Kidney epithelial cell (primary cell): ENCODE data around the gene MED13. TPM values are rescaled to one million over a fixed set of nuclear protein-coding genes. Genes with fewer than 3 reads are reported as not detected.

ENCODE experiments used
- DNase-seq: peaks from one replicate; pipeline ENCODE4 v3.0.0-alpha.2; 2010; ENCODE audit warnings: low read depth
- H3K27me3 ChIP-seq: 2 replicates; pipeline ENCODE4 v1.6.0; 2011; ENCODE audit warnings: low read length; ENCODE audit not compliant: control insufficient read depth, insufficient read depth
- H3K36me3 ChIP-seq: 2 replicates; pipeline ENCODE4 v1.5.1; 2011; ENCODE audit warnings: low read length; ENCODE audit not compliant: control insufficient read depth, insufficient read depth
- H3K4me3 ChIP-seq: 2 replicates; pipeline ENCODE4 v1.5.1; 2011; ENCODE audit warnings: low read depth, mild to moderate bottlenecking, control low read depth, low read length
- total RNA-seq: library from RNA; depleted of rRNA; stranded (reverse); fragments of >200 nt; gene quantifications from 2 replicates; pipeline ENCODE4 v1.2.3, GENCODE V29; 2015
- TF ChIP-seq, protein P1 (sequence below): IDR thresholded peaks from 2 replicates; pipeline ENCODE4 v1.5.1; 2011; ENCODE audit warnings: mild to moderate bottlenecking, moderate library complexity, low read length, control low read depth, inconsistent platforms; ENCODE audit not compliant: insufficient read depth, poor library complexity, severe bottlenecking

MED13 gene
- total RNA-seq, 1 donor from 2014 or later = 33.8 TPM

DNA sequence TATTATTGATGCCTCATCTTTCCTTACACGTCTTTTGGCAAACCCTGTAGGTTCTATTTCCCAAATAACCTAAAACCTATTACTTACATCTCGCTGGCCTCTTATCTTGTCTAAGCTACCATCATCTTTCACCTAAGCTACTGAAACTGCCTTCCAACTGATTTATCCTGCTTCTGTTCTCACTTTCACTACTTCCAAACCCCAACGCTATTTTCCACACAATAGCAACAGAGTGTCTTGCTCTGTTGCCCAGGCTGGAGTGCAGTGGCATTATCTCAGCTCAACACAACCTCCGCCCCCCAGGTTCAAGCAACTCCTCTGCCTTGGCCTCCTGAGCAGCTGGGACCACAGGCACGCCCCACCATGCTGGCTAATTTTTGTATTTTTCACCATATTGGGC is 84.5 kb downstream of the MED13 start:
- TF ChIP-seq, protein P1, sequence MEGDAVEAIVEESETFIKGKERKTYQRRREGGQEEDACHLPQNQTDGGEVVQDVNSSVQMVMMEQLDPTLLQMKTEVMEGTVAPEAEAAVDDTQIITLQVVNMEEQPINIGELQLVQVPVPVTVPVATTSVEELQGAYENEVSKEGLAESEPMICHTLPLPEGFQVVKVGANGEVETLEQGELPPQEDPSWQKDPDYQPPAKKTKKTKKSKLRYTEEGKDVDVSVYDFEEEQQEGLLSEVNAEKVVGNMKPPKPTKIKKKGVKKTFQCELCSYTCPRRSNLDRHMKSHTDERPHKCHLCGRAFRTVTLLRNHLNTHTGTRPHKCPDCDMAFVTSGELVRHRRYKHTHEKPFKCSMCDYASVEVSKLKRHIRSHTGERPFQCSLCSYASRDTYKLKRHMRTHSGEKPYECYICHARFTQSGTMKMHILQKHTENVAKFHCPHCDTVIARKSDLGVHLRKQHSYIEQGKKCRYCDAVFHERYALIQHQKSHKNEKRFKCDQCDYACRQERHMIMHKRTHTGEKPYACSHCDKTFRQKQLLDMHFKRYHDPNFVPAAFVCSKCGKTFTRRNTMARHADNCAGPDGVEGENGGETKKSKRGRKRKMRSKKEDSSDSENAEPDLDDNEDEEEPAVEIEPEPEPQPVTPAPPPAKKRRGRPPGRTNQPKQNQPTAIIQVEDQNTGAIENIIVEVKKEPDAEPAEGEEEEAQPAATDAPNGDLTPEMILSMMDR = no peak
- Histone ChIP-seq H3K36me3 (no peaks in the 10 kb centered on the region), H3K4me3 (no peak overlapping the region), H3K27me3 (no peaks in the 10 kb centered on the region)
- DNase-seq = no peak

DNA sequence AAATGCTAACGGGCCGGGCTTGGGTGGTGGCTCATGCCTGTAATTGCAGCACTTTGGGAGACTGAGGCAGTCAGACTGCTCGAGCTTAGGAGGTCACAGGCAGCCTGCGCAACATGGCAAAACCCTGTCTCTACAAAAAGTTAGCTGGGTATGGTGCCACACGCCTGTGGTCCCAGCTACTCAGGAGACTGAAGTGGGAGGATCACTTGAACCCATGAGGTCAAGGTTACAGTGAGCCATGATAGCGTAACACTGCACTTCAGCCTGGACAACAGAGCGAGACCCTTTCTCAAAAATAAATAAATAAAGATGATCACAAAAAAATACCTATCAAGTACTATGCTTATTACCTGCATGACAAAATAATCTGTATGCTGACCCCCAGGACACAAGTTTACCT is 91.0 kb downstream of the MED13 start:
- no peak for DNase-seq
- TF ChIP-seq, protein P1 = no peak

DNA sequence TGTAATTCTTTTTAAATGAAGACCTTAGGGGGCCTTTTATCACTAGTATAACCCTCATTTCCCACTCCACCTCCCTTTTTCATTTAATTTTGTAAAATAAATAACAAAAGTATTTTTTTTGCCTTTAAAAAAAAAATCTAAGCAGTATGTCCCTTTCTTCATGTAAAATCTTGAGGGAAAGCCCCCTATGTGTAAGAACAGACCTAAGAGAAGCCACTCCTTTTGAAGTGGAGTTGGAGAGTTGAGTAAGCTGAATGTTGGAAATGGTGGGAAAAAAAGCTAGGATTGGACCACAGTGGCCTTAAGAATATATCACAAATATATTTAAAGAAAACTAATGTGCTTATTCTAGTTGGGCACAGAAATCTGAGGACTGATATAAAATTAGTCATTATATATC is 92.8 kb downstream of the MED13 start:
- TF ChIP-seq, protein P1 = no peak
- no peak for DNase-seq
- no peak overlapping the region for H3K4me3 ChIP-seq
- H3K27me3 ChIP-seq = no peaks in the 10 kb centered on the region
- H3K36me3 ChIP-seq = peaks cover 1% of the 10 kb centered on the region

More for the DNA sequence above, 91.0 kb downstream of the MED13 start:
- Histone ChIP-seq H3K4me3 (no peak overlapping the region), H3K36me3 (peaks cover 1% of the 10 kb centered on the region), H3K27me3 (no peaks in the 10 kb centered on the region)

DNA sequence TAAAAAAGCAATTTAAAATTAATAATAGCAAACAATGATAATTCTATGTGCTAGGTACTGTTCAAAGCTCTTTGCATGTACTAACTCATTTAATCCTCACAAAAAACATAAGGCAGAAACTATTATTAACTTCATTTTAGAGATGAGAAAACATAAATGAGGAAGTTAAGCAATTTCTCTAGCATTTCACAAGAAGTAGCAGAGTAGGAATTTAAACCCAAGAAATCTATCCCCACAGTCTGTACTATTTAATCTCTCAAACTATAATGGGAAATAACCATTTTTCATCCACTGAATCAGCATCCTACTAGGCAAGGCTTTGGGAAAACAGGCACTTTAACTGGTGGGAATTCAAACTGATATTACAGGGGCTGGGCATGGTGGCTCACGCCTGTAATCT is 95.0 kb downstream of the MED13 start:
- TF ChIP-seq, protein P1 = no peak
- DNase-seq = no peak
- Histone ChIP-seq H3K27me3 (no peaks in the 10 kb centered on the region), H3K36me3 (peaks cover 2% of the 10 kb centered on the region), H3K4me3 (no peak overlapping the region)

DNA sequence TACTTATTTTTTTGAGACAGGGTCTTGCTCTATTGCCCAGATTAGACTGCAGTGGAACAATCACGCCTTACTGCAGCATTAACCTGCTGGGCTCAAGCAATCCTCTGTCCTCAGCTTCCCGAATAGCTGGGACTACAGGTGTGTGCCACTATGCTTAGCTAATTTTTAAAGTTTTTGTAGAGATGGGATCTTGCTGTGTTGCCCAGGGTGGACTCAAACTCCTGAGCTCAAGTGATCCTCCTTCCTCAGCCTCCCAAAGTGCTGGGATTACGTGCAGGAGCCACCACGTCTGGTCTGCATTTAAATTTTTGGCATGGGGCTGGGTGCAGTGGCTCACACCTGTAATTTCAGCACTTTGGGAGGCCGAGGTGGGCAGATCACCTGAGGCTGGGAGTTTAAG is 96.3 kb downstream of the MED13 start:
- peaks cover 1% of the 10 kb centered on the region for H3K36me3 ChIP-seq
- no peak overlapping the region for H3K4me3 ChIP-seq
- H3K27me3 ChIP-seq = no peaks in the 10 kb centered on the region
- DNase-seq = no peak
- TF ChIP-seq, protein P1 = no peak

DNA sequence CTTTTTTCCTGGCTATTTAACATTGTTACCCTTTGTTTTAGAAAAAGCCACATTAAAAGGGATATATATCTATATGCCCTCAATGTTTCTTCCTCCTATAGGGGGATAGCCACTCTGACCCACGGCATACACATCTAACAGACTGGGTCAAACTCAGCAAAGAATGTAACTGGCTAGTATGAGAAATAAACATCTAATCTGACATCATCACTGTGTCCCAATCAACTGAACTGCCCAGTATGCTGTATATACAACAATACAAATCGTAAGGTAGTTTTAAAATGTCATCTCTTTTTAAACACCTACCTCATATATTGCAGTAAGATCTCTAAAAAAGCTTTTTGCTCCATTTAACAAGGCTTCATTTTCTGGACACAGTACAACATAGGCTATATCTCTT is 97.3 kb downstream of the MED13 start:
- H3K36me3 ChIP-seq = peaks cover 1% of the 10 kb centered on the region
- H3K4me3 ChIP-seq = no peak overlapping the region
- TF ChIP-seq, protein P1 = no peak
- no peak for DNase-seq
- no peaks in the 10 kb centered on the region for H3K27me3 ChIP-seq
